ENCODE results near the gene PAPPA. TPM values are rescaled to one million over a fixed set of nuclear protein-coding genes. Genes with fewer than 3 reads are reported as not detected.

Gene PAPPA
- total RNA-seq, 1 experiment from 2014 or later, result 0.17 TPM

GRCh38 chr9:116435706-116436105 is 282.1 kb downstream of the PAPPA start:
- no peak overlapping the region; a peak in 1 of 7 replicates for H3K27ac Mint-ChIP-seq
- no peak for DNase-seq
- no peak overlapping the region for H3K4me2 ChIP-seq (ENCODE audit: insufficient read depth, insufficient read length, low read length)

More at GRCh38 chr9:116435706-116436105, 282.1 kb downstream of the PAPPA start:
- Histone ChIP-seq H3K79me2 (ENCODE audit: insufficient read depth, low read length) (no peaks in the 10 kb centered on the region), H3K56ac (ENCODE audit: insufficient read length, low read depth, low read length) (no peak overlapping the region), H3K4me1 (ENCODE audit: insufficient read depth, low read length) (no peaks in the 10 kb centered on the region), H2BK20ac (ENCODE audit: low read depth, low read length, poor library complexity, severe bottlenecking) (no peak overlapping the region), H4K8ac (replicated peaks; ENCODE audit: insufficient read length, low read depth, low read length) (no peak overlapping the region), H3K79me1 (ENCODE audit: insufficient read depth, low read depth, low read length, poor library complexity, severe bottlenecking) (no peaks in the 10 kb centered on the region), H3K23me2 (ENCODE audit: insufficient read length, low read depth, low read length, poor library complexity, severe bottlenecking) (no peaks in the 10 kb centered on the region), H3K18ac (ENCODE audit: insufficient read length, low read depth, low read length) (no peak overlapping the region), H3K27ac (ENCODE audit: insufficient read length, low read depth, low read length) (no peak overlapping the region), H2BK120ac (ENCODE audit: low read depth, low read length, poor library complexity, severe bottlenecking) (no peak overlapping the region), H2BK5ac (ENCODE audit: insufficient read length, low read length) (no peak overlapping the region), H3K23ac (ENCODE audit: insufficient read length, low read depth, low read length) (no peak overlapping the region), H2AFZ (ENCODE audit: low read length) (no peak overlapping the region), H2BK15ac (ENCODE audit: low read depth, low read length) (no peak overlapping the region), H3T11ph (ENCODE audit: low read length) (no peak overlapping the region), H3K14ac (ENCODE audit: insufficient read depth, low read length) (no peak overlapping the region), H3K4ac (ENCODE audit: low read depth, low read length) (no peak overlapping the region), H4K5ac (ENCODE audit: insufficient read length, low read depth, low read length) (no peak overlapping the region), H2AK5ac (ENCODE audit: insufficient read length, low read length) (no peak overlapping the region), H3K9me3 (ENCODE audit: control insufficient read depth, low read depth, low read length) (no peaks in the 10 kb centered on the region), H3K27me3 (ENCODE audit: insufficient read depth, low read length) (no peaks in the 10 kb centered on the region), H3K9ac (ENCODE audit: extremely low read depth, insufficient read length, low read length) (no peak overlapping the region), H4K20me1 (ENCODE audit: control insufficient read depth, insufficient read depth, insufficient read length) (no peaks in the 10 kb centered on the region), H2BK12ac (ENCODE audit: insufficient read length, low read depth, low read length) (no peak overlapping the region), H4K91ac (ENCODE audit: insufficient read length, low read depth, low read length) (no peak overlapping the region)
- Mint-ChIP-seq H3K4me1 (peaks cover 5 to 6% of the 10 kb centered on the region in 2 experiments), H3K36me3 (ENCODE audit: insufficient read depth in 1 of 3, low read depth in 3 of 3) (peaks cover 2 to 10% (median 10%) of the 10 kb centered on the region in 3 experiments; a peak in 4 of 7 replicates), H3K9me3 (no peaks in the 10 kb centered on the region), H3K27me3 (ENCODE audit: low read depth) (no peaks in the 10 kb centered on the region), H3K4me3 (no peak overlapping the region)
- no CpG with 5 or more reads among the region's 4 CpGs for WGBS (ENCODE audit: extremely low coverage, insufficient read length, low lambda C conversion rate)
- TF ChIP-seq CTCF (conservative IDR thresholded peaks at IDR 0.05), result no peak

Data from H9 (cell line).